Stimulated activated CD8-positive, alpha-beta memory T cell treated with anti-CD3 and anti-CD28 coated beads, Interleukin-7, amount 100 ng/mL, for 1 hour (primary cell): ENCODE results near the gene KRT7.

ENCODE experiments used
- DNase-seq, 2 donors: peaks; one replicate each; pipeline ENCODE4 v3.0.0-alpha.2; 2020; ENCODE audit warnings: low read depth in 2 of 2

Gene KRT7

GRCh38 chr12:52199294-52199919, 33.6 kb upstream of the KRT7 start:
- DNase-seq, result no peak

DNA sequence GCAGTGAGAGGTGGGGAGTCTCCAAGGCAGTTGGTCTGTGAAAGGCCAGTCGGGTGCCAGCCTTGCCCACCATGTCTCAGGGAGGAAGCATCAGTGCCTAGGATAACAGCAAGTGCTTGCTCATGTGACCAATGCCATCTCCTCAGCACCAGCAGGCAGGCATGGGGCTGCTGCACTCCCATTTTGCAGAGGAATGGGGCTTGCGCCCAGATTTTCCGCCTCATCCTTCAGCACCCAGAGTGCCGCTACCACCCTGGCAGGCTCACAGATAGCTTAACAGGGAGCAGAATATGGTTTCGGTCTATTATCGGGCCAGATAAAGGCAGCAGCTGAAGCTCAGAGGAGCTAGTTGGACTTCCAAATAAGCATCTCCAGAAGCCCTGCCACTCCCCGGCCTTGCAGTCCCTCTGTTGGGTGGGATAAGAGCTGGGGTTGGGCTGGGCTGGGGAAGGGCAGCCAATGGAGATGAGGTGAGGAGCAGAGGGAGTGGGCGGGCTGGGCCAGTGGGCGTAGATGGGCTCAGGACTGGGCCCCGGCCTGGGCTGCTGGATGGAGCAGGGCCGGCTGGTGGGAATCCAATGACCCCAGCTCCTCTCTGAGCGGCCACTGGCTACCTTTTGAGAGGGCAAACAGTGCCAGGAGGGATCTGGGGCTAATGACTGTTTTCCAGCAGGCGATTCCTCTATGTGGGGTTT, 32.8 kb upstream of the KRT7 start:
- no peak for DNase-seq

DNA sequence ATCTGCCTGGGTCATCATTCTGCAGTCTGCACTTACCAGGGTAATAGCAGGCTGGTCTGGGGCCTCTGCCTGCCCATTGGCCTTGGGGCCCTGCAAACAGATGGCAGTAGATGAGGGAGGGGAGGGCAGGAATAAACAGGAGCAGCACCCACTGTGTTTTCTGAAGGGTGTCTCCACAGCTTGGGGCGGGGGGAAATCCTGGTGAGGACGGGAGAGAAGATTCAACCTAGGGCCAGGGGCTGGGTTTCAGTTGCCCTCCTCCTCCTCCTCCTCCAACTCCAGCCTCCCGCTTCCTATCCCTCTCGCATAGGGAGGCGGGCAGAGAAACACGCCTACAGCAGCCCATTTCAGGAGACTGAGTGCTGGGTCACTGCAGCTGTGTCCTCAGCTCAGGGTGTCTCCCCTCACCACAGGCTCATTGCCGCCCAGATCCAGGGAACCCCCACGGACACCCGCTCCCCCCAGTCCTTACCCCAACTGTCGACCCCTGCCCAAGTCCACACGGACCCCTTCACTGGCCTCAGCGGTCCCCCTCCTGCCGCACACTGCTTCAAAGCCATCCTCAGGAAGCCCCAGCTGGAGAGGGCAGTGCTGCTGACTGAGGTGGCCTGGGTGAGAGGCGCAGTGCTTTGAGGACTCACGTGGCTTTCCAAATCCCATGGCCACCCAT, 32.1 kb upstream of the KRT7 start:
- no peak for DNase-seq

DNA sequence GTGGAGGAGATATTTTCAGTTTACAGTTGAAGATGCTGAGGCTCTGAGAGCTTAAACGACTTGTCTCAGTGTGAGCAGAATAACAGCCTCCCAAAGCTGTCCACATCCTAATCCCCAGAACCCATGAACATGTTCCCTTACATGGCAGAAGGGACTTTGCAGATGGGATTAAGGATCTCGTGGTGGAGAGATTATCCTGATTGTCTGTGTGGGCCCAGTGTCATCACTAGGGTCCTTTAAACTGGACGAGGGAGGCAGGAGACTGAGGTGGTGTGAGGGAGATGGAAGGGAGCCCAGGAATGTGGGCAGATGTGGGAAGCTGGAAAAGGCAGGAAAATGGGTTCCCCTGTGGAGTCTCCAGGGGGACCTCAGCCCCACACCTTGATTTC, 31.6 kb upstream of the KRT7 start:
- no peak for DNase-seq

- DNase-seq, result no peak
These were observed 30.5 kb upstream of the KRT7 start for GRCh38 chr12:52202361-52203078.

DNA sequence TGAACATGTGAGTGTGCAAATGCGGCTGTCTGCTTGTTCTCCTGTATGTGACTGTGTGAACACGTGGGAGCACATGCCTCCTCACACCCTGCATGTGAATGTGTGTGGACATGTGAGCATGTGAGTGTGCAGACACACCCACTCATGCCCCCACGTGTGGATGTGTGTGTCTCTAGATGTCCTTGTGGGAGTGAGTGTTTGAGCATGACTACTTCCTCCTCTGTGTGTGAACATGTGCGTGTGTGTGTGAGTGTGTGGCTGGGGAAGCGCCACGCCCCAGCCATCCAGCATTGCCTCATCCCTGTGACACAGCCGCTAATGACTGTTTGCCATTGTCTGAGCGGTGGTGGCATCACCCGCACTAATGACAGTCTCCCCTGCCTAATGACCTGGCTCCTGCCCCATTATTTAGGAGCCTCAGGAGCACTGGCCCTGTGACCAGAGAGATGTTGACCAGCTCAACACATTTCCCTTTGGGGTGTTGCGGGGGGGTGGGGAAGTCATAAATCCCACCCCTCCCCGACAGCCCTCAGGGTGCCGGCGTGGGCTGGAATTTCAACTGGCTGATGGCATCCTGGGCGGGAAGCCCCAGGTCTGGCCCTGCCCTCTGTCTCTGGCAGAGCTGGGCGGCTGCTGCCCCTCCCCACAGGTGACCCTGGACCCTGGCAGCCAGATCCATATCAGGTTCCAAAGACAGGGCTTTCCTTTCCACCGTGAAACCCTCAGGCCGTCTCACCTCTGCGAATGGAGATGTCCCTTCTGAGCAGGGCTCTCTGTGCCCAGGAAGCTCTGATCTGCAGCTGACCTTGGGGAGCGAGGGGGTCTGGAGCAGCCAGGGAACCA, 29.7 kb upstream of the KRT7 start:
- no peak for DNase-seq

GRCh38 chr12:52204095-52204930, 28.7 kb upstream of the KRT7 start:
- no peak for DNase-seq

- no peak for DNase-seq
These were observed 28.0 kb upstream of the KRT7 start for GRCh38 chr12:52204931-52205505.

GRCh38 chr12:52205612-52206303, 27.3 kb upstream of the KRT7 start:
- no peak for DNase-seq

GRCh38 chr12:52206304-52207040, 26.6 kb upstream of the KRT7 start:
- no peak for DNase-seq

DNA sequence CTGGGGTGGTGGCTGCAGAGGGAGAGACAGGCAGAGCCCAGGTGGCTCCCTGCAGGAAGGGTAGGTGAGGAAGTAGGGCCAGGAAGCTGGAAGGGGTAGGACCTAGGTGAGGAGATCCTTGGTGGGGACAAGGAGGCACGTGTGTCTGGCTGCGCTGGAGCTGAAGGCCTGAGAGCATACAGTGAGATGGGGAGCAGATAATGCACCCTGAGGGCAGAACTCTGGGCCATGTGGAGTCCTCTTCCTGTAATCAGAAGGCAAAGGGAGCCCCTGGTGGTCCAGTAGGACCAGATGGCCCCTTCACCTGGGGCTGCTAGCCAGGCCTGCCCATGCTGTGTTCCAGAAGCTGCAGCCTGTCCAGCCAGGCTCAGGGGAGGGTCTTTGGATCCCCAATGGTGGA, 25.9 kb upstream of the KRT7 start:
- no peak for DNase-seq

DNA sequence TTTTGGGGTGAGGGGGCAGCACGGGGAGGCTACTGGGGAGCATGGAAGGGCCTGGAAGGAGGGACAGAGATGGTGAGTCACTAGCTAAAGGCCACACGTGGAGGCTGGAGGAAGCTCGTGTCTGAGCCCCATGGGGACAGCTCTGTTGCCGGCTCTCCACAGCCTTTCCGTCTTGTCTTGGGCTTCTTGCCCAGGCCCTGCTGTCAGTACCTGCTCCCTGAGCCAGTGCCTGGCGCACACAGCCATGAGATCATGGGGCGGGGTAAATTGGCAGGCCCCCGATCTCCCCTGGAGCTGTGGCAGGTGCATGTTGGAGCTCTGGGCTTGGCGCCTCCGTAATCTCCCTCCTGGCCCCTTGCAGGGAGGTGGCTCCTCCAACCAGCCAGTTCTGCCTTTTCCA, 25.1 kb upstream of the KRT7 start:
- DNase-seq, result no peak

DNA sequence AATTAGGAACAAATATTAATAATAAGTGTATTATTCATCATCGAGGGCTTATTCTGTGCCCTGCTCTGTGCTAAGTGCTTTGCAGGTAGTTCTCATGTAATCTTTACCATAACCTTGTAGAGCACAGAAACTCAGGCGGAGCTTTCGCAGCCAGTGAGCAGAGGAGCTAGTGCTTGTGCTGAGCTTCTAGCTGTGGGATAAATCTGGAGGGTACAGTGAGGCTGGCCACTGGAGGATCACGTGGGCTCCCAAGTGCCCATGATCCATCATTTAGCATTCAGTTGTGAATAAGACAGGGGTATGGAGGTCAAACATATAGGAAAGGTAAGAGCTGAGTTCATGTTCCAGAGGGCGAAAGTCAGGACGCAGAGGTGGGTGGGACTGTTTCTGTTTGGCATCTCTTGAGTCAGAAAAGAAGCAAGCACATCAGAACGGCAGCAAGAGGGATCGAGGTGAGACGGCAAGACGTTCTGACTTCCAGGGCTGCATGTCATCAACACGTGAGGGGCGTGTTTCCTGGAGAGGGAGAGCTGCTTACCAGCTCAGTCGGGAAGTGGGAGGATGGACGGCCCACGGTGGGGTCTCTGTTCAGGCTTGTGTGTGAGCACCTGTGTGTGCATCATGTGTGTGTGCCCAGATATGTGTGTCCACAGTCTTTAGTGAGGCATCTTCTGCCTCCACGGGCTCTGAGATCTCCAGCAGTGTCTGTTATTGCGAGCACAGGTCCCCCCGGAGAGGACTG, 24.4 kb upstream of the KRT7 start:
- DNase-seq, result no peak

DNA sequence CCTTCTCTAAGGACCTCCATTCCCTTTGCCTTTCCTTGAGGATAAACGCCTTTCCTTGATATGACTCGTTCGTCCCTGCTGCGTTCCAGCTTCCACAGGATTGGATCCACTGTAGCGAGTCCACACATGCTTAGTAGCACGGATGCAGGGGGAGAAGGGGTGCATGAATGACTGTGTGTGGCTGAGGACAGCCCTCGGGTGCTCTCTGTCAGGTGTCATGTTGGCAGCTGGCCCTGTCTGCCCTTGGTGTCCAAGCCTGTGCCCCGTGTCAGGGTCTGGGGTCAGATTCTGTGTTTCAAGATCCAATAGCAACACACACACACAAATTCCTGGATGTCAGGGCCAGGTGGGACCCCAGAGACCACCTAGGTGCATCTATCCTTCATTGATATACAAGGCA, 23.7 kb upstream of the KRT7 start:
- no peak for DNase-seq

GRCh38 chr12:52210186-52210924, 22.7 kb upstream of the KRT7 start:
- no peak for DNase-seq

- no peak for DNase-seq
These were observed 22.0 kb upstream of the KRT7 start for GRCh38 chr12:52210925-52211650.
